Activated T-cell treated with anti-CD3 and anti-CD28 coated beads, Interleukin-2, amount 50 U/mL, for 72 hours (primary cell): ENCODE results near the gene EIF2D. TPM values are rescaled to one million over a fixed set of nuclear protein-coding genes. Genes with fewer than 3 reads are reported as not detected.
A peak's percentile ranks its signal among the peaks of the same experiment; 100 is the strongest.

ENCODE experiments used
- ATAC-seq, 2 donors: fragments of 150-1000 bp; cut with Tn5 transposase; replicated peaks in 1 of 2; 2 replicates each; pipeline ENCODE4 v1.10.0; 2021; ENCODE audit warnings: moderate library complexity in 2 of 2, mild to moderate bottlenecking in 1 of 2
- DNase-seq, 2 donors: peaks; one replicate each; pipeline ENCODE4 v3.0.0; 2021 to 2022; ENCODE audit warnings: mixed read lengths in 1 of 2
- H3K27ac Mint-ChIP-seq: one replicate; pipeline ENCODE4 v1.8.0; 2022; ENCODE audit warnings: mild to moderate bottlenecking, moderate library complexity, mixed read lengths
- H3K27me3 Mint-ChIP-seq: one replicate; pipeline ENCODE4 v1.8.0; 2022; ENCODE audit warnings: low read depth, mixed read lengths
- H3K36me3 Mint-ChIP-seq, 2 donors: one replicate each; pipeline ENCODE4 v1.8.0; 2022; ENCODE audit warnings: mixed read lengths in 2 of 2, mild to moderate bottlenecking in 1 of 2; ENCODE audit not compliant: insufficient read depth in 2 of 2
- H3K4me1 Mint-ChIP-seq: one replicate; pipeline ENCODE4 v1.8.0; 2022; ENCODE audit warnings: low read depth, mixed read lengths
- H3K4me3 Mint-ChIP-seq, 2 donors: one replicate each; pipeline ENCODE4 v1.8.0; 2022; ENCODE audit warnings: mild to moderate bottlenecking in 2 of 2, mixed read lengths in 2 of 2, moderate library complexity in 2 of 2
- H3K9me3 Mint-ChIP-seq, 2 donors: one replicate each; pipeline ENCODE4 v1.8.0; 2022; ENCODE audit warnings: mixed read lengths in 2 of 2
- total RNA-seq, 2 donors: library from RNA; stranded (reverse); gene quantifications; one replicate each; pipeline ENCODE4 v1.2.3, GENCODE V29; 2022

The EIF2D gene
- total RNA-seq, 2 donors from 2014 or later, result 129 to 158 TPM

DNA sequence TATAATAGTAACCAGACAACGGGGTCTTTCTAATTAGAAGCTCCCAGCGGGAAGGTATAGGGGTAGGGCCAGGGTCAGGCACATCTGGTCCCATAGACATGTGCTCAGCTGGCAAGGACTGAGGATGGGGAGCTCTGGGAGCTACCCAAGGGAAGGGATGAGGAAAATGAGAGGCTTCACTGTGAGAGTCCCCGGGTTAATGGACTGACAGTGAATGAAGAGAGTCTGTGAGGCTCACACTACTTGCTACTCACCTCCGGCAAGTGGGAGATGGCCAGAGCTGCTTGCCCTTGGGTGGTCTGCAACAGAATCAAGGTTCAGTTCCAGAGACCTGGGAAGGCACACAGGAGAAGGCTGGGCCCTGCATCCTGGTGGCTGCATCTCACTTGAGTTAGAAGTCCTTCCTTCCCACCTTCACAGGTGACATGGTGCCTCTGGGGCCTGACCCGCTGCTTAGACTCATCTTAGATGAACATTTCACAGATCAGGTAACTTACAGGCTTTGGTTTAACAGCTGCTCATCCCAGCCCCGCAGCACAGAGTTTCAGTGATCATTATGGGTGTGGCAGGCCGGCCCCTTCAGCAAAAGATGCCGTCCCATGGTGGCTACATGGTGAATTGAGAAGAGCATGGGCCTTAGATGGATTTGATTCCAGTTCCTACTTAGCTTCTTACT lies 31.7 kb downstream of the EIF2D start:
- H3K27ac Mint-ChIP-seq, result peak overlapping the region; percentile 100
- ATAC-seq (no peak), DNase-seq (no peak)
- peaks cover 2% of the 10 kb centered on the region in 2 donors for H3K9me3 Mint-ChIP-seq
- H3K27me3 Mint-ChIP-seq, result no peaks in the 10 kb centered on the region
- H3K4me3 Mint-ChIP-seq, result peak overlapping the region; percentile 87 to 97
- peaks cover 27 to 41% of the 10 kb centered on the region in 2 donors for H3K36me3 Mint-ChIP-seq
- peaks cover 99% of the 10 kb centered on the region for H3K4me1 Mint-ChIP-seq

DNA sequence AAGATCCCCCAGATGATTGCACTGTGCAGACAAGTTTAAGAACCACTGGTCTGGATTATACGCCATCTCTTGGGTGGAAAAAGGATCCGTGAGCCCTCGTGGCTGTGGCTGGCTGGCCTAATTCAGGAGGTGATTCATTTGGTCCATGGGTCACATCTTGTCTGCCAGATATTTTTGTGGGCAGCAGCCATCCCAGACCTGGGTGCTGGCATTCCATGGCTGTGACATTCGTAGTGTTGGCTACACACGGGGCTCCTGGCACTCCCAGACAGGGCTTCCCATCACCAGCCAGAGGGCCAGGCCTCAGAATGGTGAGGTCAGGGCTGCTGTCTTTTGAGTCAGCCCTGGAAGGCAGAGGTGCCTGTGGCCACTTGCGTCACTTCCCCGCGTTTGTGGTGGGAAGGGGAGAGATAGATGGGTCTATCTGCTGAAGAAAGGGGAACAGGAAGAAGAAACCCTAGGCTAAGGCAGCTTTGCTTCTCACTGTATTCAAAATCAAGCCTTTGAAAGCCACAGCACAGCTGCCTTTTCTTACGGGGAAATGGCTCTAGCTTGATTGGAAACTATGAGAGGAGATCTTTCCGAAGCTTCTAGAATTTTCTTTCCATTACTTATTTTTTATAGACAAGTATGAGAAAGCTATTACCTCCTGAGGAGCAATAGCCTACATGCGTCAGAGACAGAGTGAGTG lies 32.4 kb downstream of the EIF2D start:
- Mint-ChIP-seq H3K27me3 (no peaks in the 10 kb centered on the region), H3K4me1 (peaks cover 99% of the 10 kb centered on the region), H3K27ac (peak overlapping the region; percentile 100), H3K4me3 (peak overlapping the region; percentile 87 to 97), H3K9me3 (peaks cover 2% of the 10 kb centered on the region in 2 donors), H3K36me3 (peaks cover 27 to 43% of the 10 kb centered on the region in 2 donors)
- peak; percentile 66 to 71 for ATAC-seq
- DNase-seq, result peak; percentile 94 to 96

DNA sequence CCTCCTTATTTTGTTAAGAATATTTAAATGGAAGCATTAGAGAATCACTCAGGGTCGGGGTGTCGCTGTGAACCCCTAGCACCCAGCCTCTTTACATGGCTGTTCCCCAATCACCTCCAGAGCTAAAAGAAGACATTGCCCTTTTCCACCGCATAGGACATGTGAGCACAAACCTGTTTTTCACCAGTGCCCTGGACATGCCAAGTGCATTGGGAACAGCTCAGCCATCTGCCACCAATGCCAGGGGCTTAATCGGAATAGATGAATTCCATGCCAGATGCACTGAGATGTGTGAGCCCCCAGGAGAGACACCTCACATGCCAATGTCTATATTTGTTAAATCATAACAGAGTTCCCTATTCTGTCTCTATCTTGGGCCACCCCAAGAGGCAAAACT lies 33.3 kb downstream of the EIF2D start:
- peaks cover 31 to 45% of the 10 kb centered on the region in 2 donors for H3K36me3 Mint-ChIP-seq
- DNase-seq (no peak), ATAC-seq (no peak)
- H3K4me3 Mint-ChIP-seq, result peak overlapping the region; percentile 87 to 97
- H3K4me1 Mint-ChIP-seq, result peaks cover 100% of the 10 kb centered on the region
- peaks cover 2% of the 10 kb centered on the region in 2 donors for H3K9me3 Mint-ChIP-seq
- H3K27me3 Mint-ChIP-seq, result no peaks in the 10 kb centered on the region
- peak overlapping the region; percentile 100 for H3K27ac Mint-ChIP-seq

DNA sequence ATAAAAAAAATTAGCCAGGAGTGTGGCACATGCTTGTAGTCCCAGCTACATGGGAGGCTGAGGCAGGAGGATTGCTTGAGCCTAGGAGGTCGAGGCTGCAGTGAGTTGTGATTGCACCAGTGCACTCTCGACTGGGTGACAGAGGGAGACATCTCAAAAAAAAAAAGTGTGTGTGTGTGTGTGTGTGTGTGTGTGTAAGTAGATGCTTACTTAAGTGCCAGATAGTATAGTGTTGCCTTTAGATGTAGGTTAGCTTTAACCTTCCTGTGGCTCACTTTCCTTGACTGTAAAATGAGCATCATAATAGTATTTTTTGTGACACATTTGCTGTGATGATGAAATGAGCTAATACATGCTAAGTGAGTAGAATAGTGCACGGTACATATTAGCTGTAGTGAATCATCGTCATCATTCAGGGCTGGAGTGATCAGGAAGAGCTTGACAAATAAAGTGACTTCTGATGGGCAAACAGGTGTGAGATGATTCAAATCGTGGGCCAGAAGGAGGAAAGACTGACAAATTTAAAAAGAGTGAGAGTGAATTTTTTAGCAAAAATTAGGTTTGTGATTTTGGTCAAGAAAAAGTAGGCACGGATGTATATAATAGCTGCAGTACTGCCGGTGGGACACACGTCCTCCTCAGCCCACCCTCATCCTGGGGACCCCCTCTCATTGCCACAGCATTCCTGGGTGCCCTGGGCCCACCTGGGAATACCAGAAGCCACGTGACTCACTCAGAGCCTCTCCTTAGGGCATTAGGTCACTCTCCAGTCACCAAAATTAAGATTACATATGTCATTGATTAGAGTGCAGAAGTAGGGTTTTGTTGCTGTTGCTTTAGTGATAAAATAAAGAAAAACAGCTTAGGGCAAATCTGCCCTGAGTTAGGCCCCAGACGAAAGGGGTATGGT lies 33.9 kb downstream of the EIF2D start:
- peak; percentile 58 to 65 for DNase-seq
- Mint-ChIP-seq H3K27me3 (no peaks in the 10 kb centered on the region), H3K4me3 (peak overlapping the region; percentile 87 to 97), H3K4me1 (peaks cover 100% of the 10 kb centered on the region), H3K9me3 (peaks cover 2% of the 10 kb centered on the region in 2 donors), H3K36me3 (peaks cover 30 to 43% of the 10 kb centered on the region in 2 donors), H3K27ac (peak overlapping the region; percentile 100)
- peak; percentile 61 to 63 for ATAC-seq

DNA sequence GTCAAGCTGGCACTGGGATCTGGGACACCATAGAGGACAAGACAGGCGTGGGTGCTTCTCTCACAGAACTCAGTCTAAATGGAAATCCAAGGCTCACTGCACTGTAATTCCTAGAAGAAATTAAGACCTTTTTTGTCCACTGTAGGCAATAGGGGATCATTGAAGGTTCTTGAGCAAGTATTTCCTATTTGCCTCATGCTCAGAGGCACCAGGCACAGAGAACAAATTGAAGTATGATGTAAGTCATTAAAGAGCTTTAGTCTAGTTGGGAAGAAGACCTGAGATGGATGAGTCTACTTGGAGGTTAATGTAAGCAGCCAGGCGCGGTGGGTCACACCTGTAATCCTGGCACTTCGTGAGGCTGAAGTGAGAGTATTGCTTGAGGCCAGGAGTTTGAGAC lies 34.6 kb downstream of the EIF2D start:
- ATAC-seq, result no peak
- peaks cover 32 to 50% of the 10 kb centered on the region in 2 donors for H3K36me3 Mint-ChIP-seq

DNA sequence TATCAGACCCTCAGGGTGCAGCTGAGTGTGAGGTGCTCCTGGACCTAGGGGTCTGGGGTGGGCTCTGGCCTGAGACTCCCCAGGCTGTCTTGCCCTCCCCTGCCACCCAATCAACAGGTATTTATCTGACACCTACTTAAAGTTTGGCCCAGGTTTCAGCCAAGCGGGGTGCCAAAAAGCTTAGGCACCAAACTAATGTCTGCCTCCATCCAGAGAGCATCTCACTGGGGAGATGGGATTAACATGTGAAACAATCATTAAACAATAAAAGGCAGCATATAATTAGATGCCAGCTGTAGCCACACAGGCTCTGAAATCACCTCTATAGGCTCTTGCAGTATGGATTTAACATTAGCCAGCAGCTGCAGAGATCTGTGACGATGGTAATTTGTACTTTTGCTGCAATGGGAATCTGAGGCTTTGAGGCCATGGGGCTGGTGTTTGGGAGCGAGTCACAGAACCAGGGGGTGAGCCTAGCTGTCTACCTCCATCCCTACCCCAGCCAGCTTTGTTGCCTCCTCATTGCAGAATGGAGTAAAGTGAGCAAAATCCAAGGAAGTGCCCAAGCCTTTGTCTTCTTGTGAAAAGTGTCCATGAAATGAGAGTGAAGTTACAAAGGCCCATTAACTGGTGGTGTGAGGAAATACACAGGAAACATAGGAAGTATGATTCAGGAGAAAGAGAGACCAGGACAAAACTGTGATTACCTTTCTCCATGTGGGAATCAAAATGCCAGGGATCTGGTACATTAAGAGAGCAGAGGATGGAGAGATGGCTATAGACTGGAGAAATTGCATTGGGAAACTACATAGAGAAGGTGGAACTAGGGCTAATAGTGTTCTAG lies 36.1 kb downstream of the EIF2D start:
- ATAC-seq, result no peak
- Mint-ChIP-seq H3K4me1 (peaks cover 100% of the 10 kb centered on the region), H3K4me3 (peak overlapping the region; percentile 80 to 87), H3K27me3 (no peaks in the 10 kb centered on the region), H3K36me3 (peaks cover 31 to 56% of the 10 kb centered on the region in 2 donors), H3K27ac (peak overlapping the region; percentile 100), H3K9me3 (peaks cover 2% of the 10 kb centered on the region in 2 donors)
- no peak for DNase-seq

More for the DNA sequence above, 34.6 kb downstream of the EIF2D start:
- Mint-ChIP-seq H3K27ac (peak overlapping the region; percentile 100), H3K27me3 (no peaks in the 10 kb centered on the region), H3K4me3 (peak overlapping the region; percentile 87 to 97), H3K4me1 (peaks cover 100% of the 10 kb centered on the region), H3K9me3 (peaks cover 2% of the 10 kb centered on the region in 2 donors)
- no peak for DNase-seq

DNA sequence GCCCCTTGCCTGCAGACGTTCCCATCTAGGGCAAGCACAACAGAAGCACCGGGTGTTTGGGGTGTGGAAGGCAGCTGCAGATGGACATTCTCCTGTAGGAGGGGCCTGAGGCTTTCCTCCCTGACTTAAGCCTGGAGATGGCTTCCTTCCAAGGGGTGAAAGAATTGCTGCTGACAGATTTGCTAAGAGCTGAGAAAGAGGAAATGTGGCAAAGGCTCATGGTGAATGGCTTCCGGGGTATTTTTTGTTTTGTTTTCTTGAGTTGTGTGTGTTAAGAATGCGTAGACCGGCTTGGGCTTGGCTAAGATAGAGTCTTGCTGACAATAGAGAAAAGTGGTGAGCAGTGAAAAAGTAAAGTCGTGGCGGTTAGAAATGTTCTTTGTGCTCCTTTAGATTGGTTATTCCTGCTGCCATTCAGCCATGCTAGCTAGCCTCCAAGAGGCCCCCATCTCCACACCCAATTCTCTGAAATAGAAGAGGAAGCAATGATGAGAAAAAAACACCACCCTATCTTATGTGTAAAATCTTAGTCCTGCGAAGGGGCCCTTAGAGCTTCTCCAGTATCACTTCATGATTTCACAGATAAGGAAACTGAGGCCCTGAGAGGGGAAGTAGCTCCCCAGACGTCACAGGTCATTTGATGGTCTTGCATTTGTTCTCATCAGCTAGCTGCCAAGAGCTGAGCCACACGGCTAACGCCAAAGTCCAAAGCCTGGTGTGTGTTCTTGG lies 36.9 kb downstream of the EIF2D start:
- Mint-ChIP-seq H3K27me3 (no peaks in the 10 kb centered on the region), H3K27ac (peak overlapping the region; percentile 100), H3K9me3 (no peaks in the 10 kb centered on the region), H3K4me3 (peak overlapping the region; percentile 80 to 87), H3K36me3 (peaks cover 26 to 56% of the 10 kb centered on the region in 2 donors), H3K4me1 (peaks cover 100% of the 10 kb centered on the region)
- DNase-seq, result peak; percentile 47 to 57
- peak; percentile 29 to 38 for ATAC-seq

DNA sequence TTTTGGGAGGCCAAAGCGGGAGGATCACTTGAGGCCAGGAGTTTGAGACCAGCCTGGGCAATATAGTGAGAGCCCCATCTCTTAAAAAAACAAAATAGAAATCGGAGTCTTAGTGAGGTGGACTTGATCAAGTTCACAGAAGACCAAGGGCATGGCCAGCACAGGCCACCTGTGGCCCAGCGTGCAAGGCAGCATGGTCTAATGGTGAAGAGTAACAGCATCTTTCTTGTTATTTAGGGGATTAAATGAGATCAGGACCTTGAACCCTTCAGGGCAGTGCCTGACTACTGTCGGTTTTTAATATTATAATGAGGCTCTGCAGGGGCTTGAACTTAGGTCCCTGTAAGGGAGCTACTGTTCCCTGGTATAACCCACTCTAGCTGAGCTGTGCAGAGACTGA lies 38.5 kb downstream of the EIF2D start:
- DNase-seq (no peak), ATAC-seq (no peak)
- Mint-ChIP-seq H3K27me3 (no peaks in the 10 kb centered on the region), H3K27ac (peak overlapping the region; percentile 97), H3K4me1 (peaks cover 100% of the 10 kb centered on the region), H3K9me3 (no peaks in the 10 kb centered on the region), H3K4me3 (peak overlapping the region; percentile 22 to 87), H3K36me3 (peaks cover 23 to 61% of the 10 kb centered on the region in 2 donors)

DNA sequence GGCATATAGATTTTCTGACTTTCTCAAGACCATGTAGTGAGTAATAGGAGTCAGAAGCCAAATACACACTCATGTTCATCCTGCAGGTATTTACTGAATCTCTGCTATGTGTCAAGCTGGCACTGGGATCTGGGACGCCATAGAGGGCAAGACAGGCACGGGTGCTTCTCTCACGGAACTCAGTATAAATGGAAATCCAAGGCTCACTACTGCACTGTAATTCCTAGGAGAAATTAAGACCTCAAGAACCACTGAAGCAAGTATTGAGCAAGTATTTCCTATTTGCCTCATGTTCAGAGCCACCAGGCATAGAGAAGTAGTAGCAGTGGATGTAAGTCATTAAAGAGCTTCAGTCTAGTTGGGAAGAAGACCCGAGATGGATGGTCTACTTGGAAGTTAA lies 38.9 kb downstream of the EIF2D start:
- ATAC-seq (no peak), DNase-seq (no peak)
- Mint-ChIP-seq H3K4me3 (peak overlapping the region; percentile 22 to 87), H3K9me3 (no peaks in the 10 kb centered on the region), H3K27ac (peak overlapping the region; percentile 97), H3K27me3 (no peaks in the 10 kb centered on the region), H3K36me3 (peaks cover 25 to 63% of the 10 kb centered on the region in 2 donors), H3K4me1 (peaks cover 100% of the 10 kb centered on the region)

DNA sequence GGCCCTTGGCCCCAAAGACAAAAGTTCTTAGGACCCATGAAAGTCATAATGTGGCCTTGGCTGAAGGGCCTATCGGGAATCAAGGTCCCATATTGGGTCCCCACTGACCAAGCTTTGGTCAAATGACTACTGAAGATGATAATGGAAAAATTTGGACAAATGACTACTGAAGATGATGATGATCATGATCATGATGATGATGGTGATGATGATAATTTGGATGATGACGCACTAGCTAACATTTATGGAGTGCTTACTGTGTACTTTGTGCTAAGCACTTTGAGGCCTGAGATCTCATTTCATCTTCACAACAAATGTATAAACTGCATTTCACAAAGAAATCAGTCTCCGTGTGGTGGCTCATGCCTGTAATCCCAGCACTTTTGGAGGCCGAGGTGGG lies 39.4 kb downstream of the EIF2D start:
- ATAC-seq (no peak), DNase-seq (no peak)
- peak overlapping the region; percentile 22 to 38 for H3K4me3 Mint-ChIP-seq
- H3K9me3 Mint-ChIP-seq, result no peaks in the 10 kb centered on the region
- no peaks in the 10 kb centered on the region for H3K27me3 Mint-ChIP-seq
- peaks cover 23 to 64% of the 10 kb centered on the region in 2 donors for H3K36me3 Mint-ChIP-seq
- peaks cover 100% of the 10 kb centered on the region for H3K4me1 Mint-ChIP-seq
- peak overlapping the region; percentile 97 for H3K27ac Mint-ChIP-seq

DNA sequence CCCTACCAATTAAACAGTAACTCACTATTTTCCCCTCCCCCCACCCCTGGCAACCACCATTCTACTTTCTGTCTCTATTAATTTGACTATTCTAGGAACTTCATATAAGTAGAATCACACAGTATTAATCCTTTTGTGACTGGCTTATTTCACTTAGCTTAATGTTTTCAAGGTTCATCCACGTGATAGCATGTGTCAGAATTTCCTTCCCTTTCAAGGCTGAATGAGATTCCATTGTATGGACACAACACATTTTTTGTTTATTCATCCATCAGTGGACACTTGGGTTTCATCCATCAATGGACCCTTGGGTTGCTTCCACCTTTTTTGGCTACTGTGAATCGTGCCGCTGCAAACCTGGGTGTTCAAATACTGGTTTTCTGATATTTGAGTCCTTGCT lies 41.7 kb downstream of the EIF2D start:
- H3K4me3 Mint-ChIP-seq, result peak overlapping the region; percentile 92 to 93
- peaks cover 100% of the 10 kb centered on the region for H3K4me1 Mint-ChIP-seq
- ATAC-seq, result no peak

More for the DNA sequence above, 41.7 kb downstream of the EIF2D start:
- H3K27me3 Mint-ChIP-seq, result no peaks in the 10 kb centered on the region
- DNase-seq, result no peak
- peak overlapping the region; percentile 97 for H3K27ac Mint-ChIP-seq
- H3K9me3 Mint-ChIP-seq, result no peaks in the 10 kb centered on the region
- peaks cover 26 to 71% of the 10 kb centered on the region in 2 donors for H3K36me3 Mint-ChIP-seq
